HL-60/S4 (cell line): Measurements from ENCODE around the gene CMSS1.

Experiments used
- in situ Hi-C: fragments of 300-500 bp; cut with MboI; formaldehyde crosslinking; loops from 2 replicates; pipeline ENCODE4 v1.14.3; 2022; ENCODE audit warnings: low sequenced_read_pairs

The CMSS1 gene

DNA sequence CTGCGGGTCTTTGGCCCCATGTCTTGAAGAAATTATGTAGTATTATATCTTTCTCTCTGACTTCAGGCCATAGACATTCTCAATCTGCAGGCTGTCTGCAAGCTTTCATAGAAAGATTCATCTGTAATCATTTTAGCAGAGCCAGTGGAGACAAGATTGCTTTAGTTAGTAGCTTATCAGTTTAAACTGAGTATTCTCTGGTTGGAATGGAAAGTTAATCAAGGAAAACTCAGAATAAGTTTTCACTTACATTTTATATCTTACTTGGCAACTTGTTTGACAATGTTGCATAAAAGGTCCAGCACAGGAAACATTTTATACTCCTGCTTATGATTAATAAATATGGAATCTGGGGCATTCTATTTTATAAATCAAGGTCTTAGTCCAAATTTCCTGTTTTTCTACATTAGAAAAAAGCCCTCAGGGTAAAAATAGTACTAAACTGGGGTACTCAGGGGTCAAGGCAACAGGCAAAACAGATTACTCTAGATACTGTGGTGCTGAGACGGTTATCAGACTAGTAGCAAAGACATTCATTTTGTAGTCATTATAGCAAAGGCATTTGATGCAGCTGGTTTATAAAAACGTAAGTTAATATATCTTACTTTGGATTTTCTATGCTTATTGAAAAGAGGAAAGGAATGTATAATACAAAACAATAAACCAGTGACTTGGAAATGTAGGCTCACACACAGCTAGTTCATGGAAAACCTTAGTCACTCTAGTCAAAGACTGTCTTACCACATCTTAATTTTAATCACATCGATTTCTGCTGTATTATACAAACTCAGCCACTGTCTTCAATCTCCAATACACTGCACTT lies 341.9 kb downstream of the CMSS1 start:
- in situ Hi-C loops: no loop called here

DNA sequence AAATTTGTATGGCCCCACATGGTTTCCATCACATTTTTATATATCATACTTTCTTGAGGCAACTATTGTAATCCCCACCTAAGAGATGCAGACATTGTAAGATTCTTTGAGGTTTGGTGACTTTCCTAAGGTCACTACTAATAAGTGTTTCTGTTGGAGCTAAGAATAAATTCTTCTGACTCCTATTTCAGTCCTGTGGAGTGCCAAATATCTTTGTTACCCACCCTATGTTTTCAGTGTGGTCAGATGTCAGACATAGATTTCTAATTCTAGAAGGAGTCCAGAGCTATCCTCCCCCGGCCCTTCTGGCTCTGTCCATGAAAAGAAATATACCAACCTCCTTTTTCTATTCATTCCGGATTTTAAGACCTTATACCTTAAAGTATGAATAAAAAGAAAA lies 342.9 kb downstream of the CMSS1 start:
- in situ Hi-C loops: no loop called here

DNA sequence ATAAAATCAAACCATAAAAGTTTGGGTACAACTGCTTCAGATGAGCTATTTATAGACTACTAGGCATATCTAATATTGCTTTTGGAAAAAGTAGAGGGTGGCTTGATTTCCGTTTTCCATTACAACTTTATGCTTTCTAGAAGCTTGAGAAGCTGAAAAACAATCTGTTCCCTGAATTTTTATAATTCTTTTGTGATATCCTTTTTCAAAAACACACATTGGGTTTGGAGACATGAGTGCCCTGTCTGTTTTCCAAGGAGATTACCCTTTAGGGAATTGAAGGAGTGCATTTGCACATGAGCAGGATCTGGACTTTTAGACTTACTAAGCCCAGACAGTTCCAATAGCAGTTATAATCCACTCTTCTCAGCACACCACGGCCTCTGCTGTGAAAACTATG lies 346.1 kb downstream of the CMSS1 start:
- in situ Hi-C loops: no loop called here

- in situ Hi-C loops: no loop called here
Measured at GRCh38 chr3:100164743-100165142, 347.1 kb downstream of the CMSS1 start.

GRCh38 chr3:100165926-100166550 lies 348.4 kb downstream of the CMSS1 start:
- in situ Hi-C loops: no loop called here

- in situ Hi-C loops: no loop called here
Measured at GRCh38 chr3:100169201-100169920, 351.7 kb downstream of the CMSS1 start.

DNA sequence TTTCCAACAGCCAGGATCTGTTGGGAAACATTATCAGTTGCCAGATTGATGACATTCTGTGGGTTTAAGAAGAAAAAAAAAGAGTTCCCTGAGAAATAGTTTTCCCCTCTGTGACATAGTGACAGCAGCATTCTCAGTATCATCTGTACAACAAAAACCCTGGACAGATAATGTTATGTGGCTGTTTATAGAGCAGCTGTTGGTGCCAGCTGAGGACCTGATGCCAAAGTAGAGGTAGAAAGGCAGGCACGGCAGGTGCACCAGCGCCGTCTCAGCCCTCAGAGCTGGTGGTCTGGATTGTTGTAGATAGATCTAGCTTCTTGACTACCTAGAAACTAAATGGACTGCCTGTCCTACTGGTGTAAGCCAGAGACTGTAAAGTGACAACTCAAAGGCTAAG lies 352.8 kb downstream of the CMSS1 start:
- in situ Hi-C loops: no loop called here

DNA sequence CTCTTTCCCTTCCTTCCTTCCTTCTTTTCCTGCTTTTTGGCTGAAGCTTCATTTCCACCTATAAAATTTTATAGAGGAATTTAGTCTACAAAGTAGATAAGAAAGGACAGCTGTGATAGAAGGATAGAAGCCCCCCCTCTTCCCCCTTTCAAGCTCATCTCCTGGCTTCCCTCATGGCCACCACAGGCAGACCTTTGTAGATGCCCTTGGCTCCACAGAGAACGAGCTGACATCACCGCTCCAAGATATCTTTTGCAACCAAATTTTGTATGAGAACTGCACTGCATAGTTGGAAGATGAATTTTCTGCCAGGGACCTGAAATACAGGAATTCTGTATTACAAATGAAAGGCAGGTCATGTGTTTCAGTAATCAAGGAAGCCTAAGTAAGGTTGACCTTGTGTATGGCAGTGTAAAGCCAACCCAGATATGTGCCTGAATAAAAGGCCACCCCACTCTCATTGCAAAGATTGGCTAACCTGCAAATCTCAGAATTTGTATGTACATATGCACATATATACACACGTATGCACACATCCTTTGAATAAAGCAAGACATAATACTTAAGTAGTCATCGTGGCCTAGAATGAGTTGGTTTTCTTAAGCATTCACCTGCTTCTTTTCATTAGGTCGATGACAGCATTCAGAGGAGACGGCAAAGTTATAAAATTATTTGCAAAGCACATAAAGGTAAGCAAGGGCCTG lies 353.7 kb downstream of the CMSS1 start:
- in situ Hi-C loops: no loop called here

DNA sequence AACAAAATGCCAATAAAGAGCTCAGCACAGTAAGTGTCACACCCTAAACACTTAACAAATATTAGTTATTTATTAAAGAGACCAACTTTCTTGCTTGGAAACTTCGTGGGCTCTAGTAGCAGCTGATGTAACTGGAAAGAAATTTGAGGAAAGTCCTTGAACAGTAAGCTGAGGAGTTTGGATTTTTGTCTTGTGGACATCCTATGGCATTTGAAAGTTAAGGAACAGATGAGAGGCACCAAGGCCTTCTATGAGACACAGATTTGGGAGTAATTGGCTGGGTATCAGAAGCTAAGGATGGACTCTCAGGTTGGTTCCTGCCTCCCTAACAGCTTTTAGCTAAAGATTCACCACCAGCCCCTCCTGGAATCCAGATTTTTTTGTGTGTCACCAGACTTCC lies 356.3 kb downstream of the CMSS1 start:
- in situ Hi-C loops: no loop called here

DNA sequence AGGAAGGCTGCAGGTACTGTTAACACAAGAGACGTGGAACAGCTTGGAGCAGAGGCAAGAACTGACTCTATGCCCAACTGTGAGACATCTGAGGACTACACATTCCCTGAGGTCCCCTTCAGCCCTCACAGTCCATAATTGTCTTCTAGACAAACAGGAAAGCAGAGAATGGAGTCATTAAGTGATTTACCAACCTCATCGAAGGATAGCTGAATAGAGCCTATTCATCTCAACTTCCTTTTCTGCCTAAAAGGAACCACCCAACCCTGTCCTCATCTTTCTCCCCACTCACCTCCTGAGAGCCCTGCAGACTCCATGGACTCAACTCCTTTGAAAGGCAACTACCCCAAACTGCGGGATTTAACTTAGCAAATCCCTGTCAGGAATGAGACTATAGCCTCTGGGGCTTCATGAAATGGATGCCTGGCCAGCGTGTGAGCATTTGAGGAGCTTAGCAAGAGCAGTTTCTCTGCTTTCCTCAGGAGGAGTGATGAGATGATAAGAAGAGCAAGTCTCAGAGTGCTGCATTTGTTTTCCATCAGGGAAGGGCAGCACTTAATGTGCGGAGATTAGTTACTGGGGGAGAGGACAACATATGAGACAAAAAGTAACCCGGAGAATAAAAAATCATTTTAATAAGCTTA lies 358.1 kb downstream of the CMSS1 start:
- in situ Hi-C loops: no loop called here

DNA sequence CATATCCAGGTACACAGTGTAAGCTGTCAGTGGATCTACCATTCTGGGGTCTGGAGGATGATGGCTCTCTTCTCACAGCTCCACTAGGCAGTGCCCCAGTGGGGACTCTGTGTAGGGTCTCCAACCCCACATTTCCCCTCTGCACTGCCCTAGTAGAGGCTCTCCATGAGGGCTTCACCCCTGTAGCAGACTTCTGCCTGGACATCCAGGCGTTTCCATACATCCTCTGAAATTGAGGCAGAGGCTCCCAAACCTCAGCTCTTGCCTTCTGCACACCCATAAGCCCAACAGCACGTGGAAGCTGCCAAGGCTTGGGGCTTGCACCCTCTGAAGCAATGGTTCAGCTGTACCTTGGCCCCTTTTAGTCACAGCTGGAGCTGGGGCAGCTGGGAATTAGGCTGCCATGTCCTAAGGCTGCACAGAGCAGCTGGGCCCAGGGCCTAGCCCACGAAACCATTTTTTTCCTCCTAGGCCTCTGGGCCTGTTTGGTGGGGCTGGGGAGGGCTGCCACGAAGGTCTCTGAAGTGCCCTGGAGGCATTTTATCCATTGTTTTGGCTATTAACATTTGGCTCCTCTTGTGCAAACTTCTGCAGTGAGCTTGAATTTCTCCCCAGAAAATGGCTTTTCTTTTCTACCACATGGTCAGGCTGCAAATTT lies 362.2 kb downstream of the CMSS1 start:
- in situ Hi-C loops: no loop called here

DNA sequence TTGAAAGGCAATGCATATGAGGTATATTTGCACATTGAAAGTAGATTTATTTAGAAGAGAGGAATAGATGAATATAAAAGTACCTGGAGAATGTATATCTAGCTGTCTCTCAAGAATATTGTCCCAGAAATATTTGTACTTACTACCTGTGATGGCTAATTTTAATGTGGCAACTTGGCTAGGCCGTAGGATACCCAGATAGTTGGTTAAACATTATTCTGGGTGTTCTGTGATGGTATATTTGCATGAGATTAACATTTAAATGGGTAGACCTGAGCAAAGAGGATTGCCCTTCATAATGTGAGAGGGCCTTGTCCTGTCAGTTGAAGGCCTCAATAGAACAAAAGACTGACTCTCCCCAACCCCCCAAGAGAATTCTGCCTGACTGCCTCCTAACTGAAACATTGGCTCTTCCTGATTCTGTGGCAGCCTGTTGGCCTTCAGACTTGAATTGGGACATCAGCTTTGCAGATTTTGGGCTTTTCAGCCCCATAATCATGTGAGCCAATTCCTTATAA lies 366.0 kb downstream of the CMSS1 start:
- in situ Hi-C loops: no loop called here

- in situ Hi-C loops: no loop called here
Measured at GRCh38 chr3:100184948-100185570, 367.4 kb downstream of the CMSS1 start.

GRCh38 chr3:100185847-100186246 lies 368.2 kb downstream of the CMSS1 start:
- in situ Hi-C loops: no loop called here

- in situ Hi-C loops: no loop called here
Measured at GRCh38 chr3:100189444-100189964, 371.8 kb downstream of the CMSS1 start.

GRCh38 chr3:100195375-100195774 lies 377.7 kb downstream of the CMSS1 start:
- in situ Hi-C loops: no loop called here

GRCh38 chr3:100197876-100198275 lies 380.2 kb downstream of the CMSS1 start:
- in situ Hi-C loops: no loop called here

DNA sequence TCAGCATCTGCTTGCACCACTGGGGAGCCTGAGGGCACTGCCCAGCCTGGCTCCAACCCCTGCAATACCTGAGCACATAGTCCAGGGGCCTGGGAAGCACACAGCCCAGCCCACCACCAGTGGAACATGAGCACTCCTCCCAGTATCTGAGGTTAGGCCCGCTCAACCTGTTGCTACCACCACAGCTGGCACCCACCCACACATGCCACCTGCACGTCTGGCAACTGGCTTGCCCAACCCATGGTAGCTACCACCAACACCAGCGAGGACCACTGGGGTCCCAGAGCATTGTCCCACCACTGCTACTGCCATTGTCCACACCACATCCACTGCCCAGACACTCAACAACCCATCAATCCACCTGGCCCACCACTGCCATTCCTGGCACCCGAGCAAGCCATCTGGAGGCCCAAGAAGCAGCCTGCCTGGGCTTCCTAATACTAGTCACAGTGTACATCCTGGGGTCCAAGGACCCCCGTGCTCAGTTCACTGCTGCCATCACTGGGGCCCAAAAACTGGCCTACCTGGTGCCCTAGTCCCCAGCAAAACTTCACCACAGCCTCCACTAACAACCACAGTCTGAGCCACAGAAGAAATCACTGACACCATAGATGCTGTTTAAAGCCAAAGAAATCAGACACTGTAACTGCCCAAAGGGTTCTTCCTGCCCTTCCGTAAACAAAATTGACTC lies 381.1 kb downstream of the CMSS1 start:
- in situ Hi-C loops: no loop called here

- in situ Hi-C loops: no loop called here
Measured at GRCh38 chr3:100205171-100205570, 387.5 kb downstream of the CMSS1 start.
